ENCODE measurements around the gene RYR1. TPM values are rescaled to one million over a fixed set of nuclear protein-coding genes. Genes with fewer than 3 reads are reported as not detected.
"Not testable (repeated sequence)": the region's sequence is repeated elsewhere in the genome, so short reads cannot be mapped to it uniquely, and the experiment has no call there.

Gene RYR1
- total RNA-seq, 1 donor from 2014 or later: 0.65 TPM

DNA sequence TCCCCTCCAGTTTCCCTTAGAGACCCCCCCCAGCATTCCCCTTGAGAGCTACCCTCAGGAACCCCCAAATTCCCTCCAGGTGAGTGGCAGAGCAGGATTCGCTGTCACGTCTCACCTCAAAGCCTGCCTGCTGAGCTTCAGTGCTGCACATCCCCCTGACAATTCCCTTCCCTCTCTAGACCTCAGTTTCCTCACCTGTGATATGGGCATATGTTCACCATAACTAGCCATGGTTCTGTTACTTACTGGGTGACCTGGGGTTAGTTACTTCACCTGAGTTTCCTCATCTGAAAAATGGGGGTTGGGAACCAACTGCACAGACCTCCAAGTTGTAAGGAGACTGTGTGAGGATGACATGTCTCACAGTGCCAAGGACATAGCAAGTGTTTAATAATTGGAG lies 75.5 kb downstream of the RYR1 start:
- no peak for DNase-seq (ENCODE audit: low spot score, unreplicated experiment)
- H3K4me3 Mint-ChIP-seq (ENCODE audit: low read depth): no peak overlapping the region

DNA sequence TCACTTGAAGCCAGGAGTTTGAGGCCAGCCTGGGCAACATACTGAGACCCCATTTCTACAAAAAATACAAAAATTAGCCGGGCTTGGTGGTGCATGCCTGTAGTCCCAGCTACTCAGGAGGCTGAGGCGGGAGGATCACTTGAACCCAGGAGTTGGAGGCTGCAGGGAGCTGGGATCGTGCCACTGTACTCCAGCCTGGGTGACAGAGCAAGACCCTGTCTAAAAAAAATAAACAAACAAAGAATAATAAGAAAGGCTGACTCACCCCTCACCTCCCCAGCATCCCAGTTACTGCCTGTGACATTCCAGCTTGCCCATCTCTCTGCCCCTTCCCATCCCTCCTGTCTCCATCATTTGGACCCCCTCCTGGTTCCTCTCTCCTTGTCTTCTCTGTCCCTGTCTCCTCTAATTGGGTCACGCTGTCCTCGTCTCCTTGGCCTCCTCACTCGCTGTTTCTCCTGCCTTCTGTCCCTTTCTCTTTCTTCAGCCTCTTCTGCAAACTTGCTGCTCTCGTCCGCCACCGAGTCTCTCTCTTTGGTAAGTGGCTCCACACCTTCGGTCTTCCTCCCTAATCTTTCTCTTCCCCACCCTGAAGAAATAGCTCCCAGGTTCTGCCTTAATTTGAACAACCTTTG lies 77.7 kb downstream of the RYR1 start:
- no peaks in the 10 kb centered on the region for H3K9me3 Mint-ChIP-seq (ENCODE audit: low read depth)
- no peak for DNase-seq (ENCODE audit: low spot score, unreplicated experiment)
- no peak overlapping the region for H3K27ac Mint-ChIP-seq
- peaks cover 4% of the 10 kb centered on the region for H3K27me3 Mint-ChIP-seq
- peaks cover 4% of the 10 kb centered on the region for H3K4me1 Mint-ChIP-seq (ENCODE audit: low read depth)
- TF ChIP-seq, protein P1, sequence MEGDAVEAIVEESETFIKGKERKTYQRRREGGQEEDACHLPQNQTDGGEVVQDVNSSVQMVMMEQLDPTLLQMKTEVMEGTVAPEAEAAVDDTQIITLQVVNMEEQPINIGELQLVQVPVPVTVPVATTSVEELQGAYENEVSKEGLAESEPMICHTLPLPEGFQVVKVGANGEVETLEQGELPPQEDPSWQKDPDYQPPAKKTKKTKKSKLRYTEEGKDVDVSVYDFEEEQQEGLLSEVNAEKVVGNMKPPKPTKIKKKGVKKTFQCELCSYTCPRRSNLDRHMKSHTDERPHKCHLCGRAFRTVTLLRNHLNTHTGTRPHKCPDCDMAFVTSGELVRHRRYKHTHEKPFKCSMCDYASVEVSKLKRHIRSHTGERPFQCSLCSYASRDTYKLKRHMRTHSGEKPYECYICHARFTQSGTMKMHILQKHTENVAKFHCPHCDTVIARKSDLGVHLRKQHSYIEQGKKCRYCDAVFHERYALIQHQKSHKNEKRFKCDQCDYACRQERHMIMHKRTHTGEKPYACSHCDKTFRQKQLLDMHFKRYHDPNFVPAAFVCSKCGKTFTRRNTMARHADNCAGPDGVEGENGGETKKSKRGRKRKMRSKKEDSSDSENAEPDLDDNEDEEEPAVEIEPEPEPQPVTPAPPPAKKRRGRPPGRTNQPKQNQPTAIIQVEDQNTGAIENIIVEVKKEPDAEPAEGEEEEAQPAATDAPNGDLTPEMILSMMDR (IDR thresholded peaks at IDR 0.05; ENCODE audit: unreplicated experiment): no peak
- no peak overlapping the region for H3K4me3 Mint-ChIP-seq (ENCODE audit: low read depth)
- no peaks in the 10 kb centered on the region for H3K36me3 Mint-ChIP-seq (ENCODE audit: insufficient read depth)

More for the DNA sequence above, 75.5 kb downstream of the RYR1 start:
- Mint-ChIP-seq H3K36me3 (ENCODE audit: insufficient read depth) (no peaks in the 10 kb centered on the region), H3K27ac (no peak overlapping the region), H3K9me3 (ENCODE audit: low read depth) (no peaks in the 10 kb centered on the region), H3K27me3 (peaks cover 14% of the 10 kb centered on the region), H3K4me1 (ENCODE audit: low read depth) (peaks cover 4% of the 10 kb centered on the region)
- TF ChIP-seq, protein P1 (IDR thresholded peaks at IDR 0.05; ENCODE audit: unreplicated experiment): no peak

DNA sequence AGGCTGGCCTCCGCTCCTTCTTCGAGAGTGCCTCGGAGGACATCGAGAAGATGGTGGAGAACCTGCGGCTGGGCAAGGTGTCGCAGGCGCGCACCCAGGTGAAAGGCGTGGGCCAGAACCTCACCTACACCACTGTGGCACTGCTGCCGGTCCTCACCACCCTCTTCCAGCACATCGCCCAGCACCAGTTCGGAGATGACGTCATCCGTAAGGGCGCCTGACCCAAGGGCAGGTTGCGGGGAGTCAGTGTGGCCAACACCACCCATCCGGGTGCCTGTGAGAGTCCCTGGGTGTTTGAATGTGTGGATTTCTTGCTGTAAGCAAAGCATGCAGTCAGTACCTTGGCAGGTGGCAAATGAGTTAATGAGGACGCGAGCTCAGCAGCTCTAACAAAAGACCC lies 78.8 kb downstream of the RYR1 start:
- peaks cover 4% of the 10 kb centered on the region for H3K27me3 Mint-ChIP-seq
- no peak for DNase-seq (ENCODE audit: low spot score, unreplicated experiment)
- no peak overlapping the region for H3K27ac Mint-ChIP-seq
- H3K4me3 Mint-ChIP-seq (ENCODE audit: low read depth): no peak overlapping the region
- TF ChIP-seq, protein P1 (IDR thresholded peaks at IDR 0.05; ENCODE audit: unreplicated experiment): no peak
- H3K36me3 Mint-ChIP-seq (ENCODE audit: insufficient read depth): no peaks in the 10 kb centered on the region
- H3K4me1 Mint-ChIP-seq (ENCODE audit: low read depth): peaks cover 4% of the 10 kb centered on the region
- no peaks in the 10 kb centered on the region for H3K9me3 Mint-ChIP-seq (ENCODE audit: low read depth)

DNA sequence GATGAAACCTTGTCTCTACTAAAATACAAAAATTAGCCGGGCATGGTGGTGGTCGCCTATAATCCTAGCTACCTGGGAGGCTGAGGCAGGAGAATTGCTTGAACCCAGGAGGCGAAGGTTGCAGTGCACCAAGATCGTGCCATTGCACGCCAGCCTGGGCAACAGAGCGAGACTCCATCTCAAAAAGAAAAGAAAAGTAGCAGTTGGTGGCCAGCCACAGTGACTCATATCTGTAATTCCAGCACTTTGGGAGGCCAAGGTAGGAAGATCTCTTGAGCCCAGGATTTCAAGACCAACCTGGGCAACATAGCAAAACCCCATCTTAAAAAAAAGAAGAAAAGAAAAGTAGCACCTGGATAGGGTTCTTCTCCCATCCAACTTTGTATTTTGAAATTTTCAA lies 79.7 kb downstream of the RYR1 start:
- not testable (repeated sequence) for H3K27ac Mint-ChIP-seq; H3K4me1 Mint-ChIP-seq (ENCODE audit: low read depth); H3K27me3 Mint-ChIP-seq; DNase-seq (ENCODE audit: low spot score, unreplicated experiment); H3K9me3 Mint-ChIP-seq (ENCODE audit: low read depth); H3K36me3 Mint-ChIP-seq (ENCODE audit: insufficient read depth); H3K4me3 Mint-ChIP-seq (ENCODE audit: low read depth)

DNA sequence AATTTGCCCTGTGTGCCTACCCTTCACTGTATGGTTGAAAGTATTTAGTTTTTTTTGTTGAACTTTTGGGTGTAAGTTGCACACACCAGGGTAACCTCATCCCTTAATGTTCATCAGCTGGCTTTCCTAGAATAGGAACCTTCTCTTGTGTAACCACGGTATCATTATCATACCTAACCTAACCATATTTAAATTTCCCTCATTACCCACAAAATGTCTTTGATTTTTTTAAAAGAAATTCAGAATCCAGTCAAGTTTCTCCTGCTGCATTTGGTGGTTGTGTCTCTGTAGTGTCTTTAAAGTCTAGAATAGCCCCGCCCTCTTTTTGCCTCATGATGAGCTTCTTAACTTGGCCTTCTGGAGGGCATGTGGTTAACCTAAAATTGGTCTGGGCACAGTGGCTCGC lies 80.3 kb downstream of the RYR1 start:
- Mint-ChIP-seq H3K27me3 (peaks cover 4% of the 10 kb centered on the region), H3K36me3 (ENCODE audit: insufficient read depth) (no peaks in the 10 kb centered on the region), H3K4me1 (ENCODE audit: low read depth) (peaks cover under 1% of the 10 kb centered on the region), H3K27ac (no peak overlapping the region), H3K4me3 (ENCODE audit: low read depth) (no peak overlapping the region), H3K9me3 (ENCODE audit: low read depth) (no peaks in the 10 kb centered on the region)
- no peak for DNase-seq (ENCODE audit: low spot score, unreplicated experiment)
- TF ChIP-seq, protein P1 (IDR thresholded peaks at IDR 0.05; ENCODE audit: unreplicated experiment): no peak

All from progenitor cell of endocrine pancreas (in vitro differentiated cells).